HEK293 (cell line): ENCODE results near the gene MGAM2.

Experiments
- CTCF ChIA-PET: fragments of 350-600 bp; formaldehyde crosslinking; extraction: SDS; loops from one replicate; lab custom pipeline; 2021; ENCODE audit warnings: antibody characterized with exemption; lab: Yijun Ruan, JAX
- POLR2A ChIA-PET: fragments of 300-600 bp; formaldehyde crosslinking; extraction: SDS; loops from one replicate; lab custom pipeline; 2020; ENCODE audit warnings: antibody characterized with exemption, inconsistent platforms; lab: Yijun Ruan, JAX
- H3K27ac ChIP-seq: fragments of 200-500 bp; sonication (Bioruptor generic); 2 replicates; pipeline ENCODE4 v1.5.1; 2014; ENCODE audit warnings: low read depth, low read length, control low read depth, inconsistent platforms; ENCODE audit errors: extremely low read depth
- H3K36me3 ChIP-seq, 2 experiments: fragments of 200-500 bp in 1 of 2; sonication (Bioruptor generic) in 1 of 2; 1 replicate in 1 of 2; 2 replicates in 1 of 2; pipeline ENCODE4 v1.5.1; 2014 to 2017; ENCODE audit warnings: inconsistent platforms in 2 of 2, low read length in 2 of 2; ENCODE audit not compliant: control insufficient read depth in 2 of 2, insufficient read depth in 1 of 2
- H3K4me1 ChIP-seq: fragments of 200-500 bp; sonication (Bioruptor generic); 2 replicates; pipeline ENCODE4 v1.5.1; 2014; ENCODE audit warnings: mild to moderate bottlenecking, low read length, inconsistent platforms; ENCODE audit not compliant: control insufficient read depth, insufficient read depth
- H3K4me3 ChIP-seq: 2 replicates; pipeline ENCODE4 v1.5.1; 2011; ENCODE audit warnings: low read depth, mild to moderate bottlenecking, control low read depth, low read length, moderate library complexity
- H3K9me3 ChIP-seq: fragments of 200-500 bp; sonication (Bioruptor generic); 2 replicates; pipeline ENCODE4 v1.5.1; 2014; ENCODE audit warnings: low read depth, low read length, inconsistent platforms; ENCODE audit not compliant: control insufficient read depth, insufficient read depth
- HOXD13 ChIP-seq: sonication (generic); formaldehyde crosslinking; IDR thresholded peaks from 2 replicates; pipeline ENCODE4 v1.8.0; 2022; ENCODE audit warnings: missing genetic modification reagents, borderline replicate concordance
- KLF8 ChIP-seq: fragments of 450-650 bp; formaldehyde crosslinking; IDR thresholded peaks from 2 replicates; pipeline ENCODE4 v1.5.1; 2016; ENCODE audit warnings: missing biosample characterization, missing genetic modification characterization
- PRDM1 ChIP-seq: fragments of 450-650 bp; formaldehyde crosslinking; IDR thresholded peaks from 2 replicates; pipeline ENCODE4; 2016; ENCODE audit warnings: missing biosample characterization, missing genetic modification characterization
- YY1 ChIP-seq: fragments of 450-650 bp; formaldehyde crosslinking; IDR thresholded peaks from 2 replicates; pipeline ENCODE4 v1.5.1; 2018; ENCODE audit warnings: missing biosample characterization, missing genetic modification characterization
- ZFP69B ChIP-seq: fragments of 450-650 bp; formaldehyde crosslinking; IDR thresholded peaks from 2 replicates; pipeline ENCODE4 v1.5.1; 2016; ENCODE audit warnings: missing biosample characterization, missing genetic modification characterization
- ZNF169 ChIP-seq: fragments of 450-650 bp; formaldehyde crosslinking; IDR thresholded peaks from 2 replicates; pipeline ENCODE4 v1.5.1; 2016; ENCODE audit warnings: missing biosample characterization, missing genetic modification characterization
- ZNF2 ChIP-seq: fragments of 450-650 bp; formaldehyde crosslinking; IDR thresholded peaks from 2 replicates; pipeline ENCODE4 v1.5.1; 2016; ENCODE audit warnings: missing biosample characterization, missing genetic modification characterization
- ZNF266 ChIP-seq: fragments of 450-650 bp; formaldehyde crosslinking; IDR thresholded peaks from 2 replicates; pipeline ENCODE4 v1.5.1; 2016; ENCODE audit warnings: missing biosample characterization, missing genetic modification characterization, low read depth
- ZNF302 ChIP-seq: fragments of 450-650 bp; formaldehyde crosslinking; IDR thresholded peaks from 2 replicates; pipeline ENCODE4 v1.5.1; 2016; ENCODE audit warnings: missing biosample characterization, missing genetic modification characterization, low read depth
- ZNF521 ChIP-seq: fragments of 450-650 bp; formaldehyde crosslinking; IDR thresholded peaks from 2 replicates; pipeline ENCODE4 v1.5.1; 2017; ENCODE audit warnings: missing biosample characterization, mild to moderate bottlenecking, missing genetic modification characterization
- ZNF660 ChIP-seq: fragments of 450-650 bp; IDR thresholded peaks from 2 replicates; pipeline ENCODE4 v1.5.1; 2018; ENCODE audit warnings: missing biosample characterization, mild to moderate bottlenecking, missing genetic modification characterization
- ZNF677 ChIP-seq: fragments of 450-650 bp; IDR thresholded peaks from 2 replicates; pipeline ENCODE4 v1.5.0; 2018; ENCODE audit warnings: missing biosample characterization, mild to moderate bottlenecking, missing genetic modification characterization, moderate library complexity
- ZNF776 ChIP-seq: fragments of 450-650 bp; formaldehyde crosslinking; IDR thresholded peaks from 2 replicates; pipeline ENCODE4 v1.5.0; 2017; ENCODE audit warnings: missing biosample characterization, missing genetic modification characterization, borderline replicate concordance
- TF ChIP-seq, protein P1 (sequence below): fragments of 450-650 bp; formaldehyde crosslinking; IDR thresholded peaks from 2 replicates; pipeline ENCODE4 v1.5.1; 2017; ENCODE audit warnings: missing biosample characterization, missing genetic modification characterization
- TF ChIP-seq, protein P2 (sequence below): fragments of 450-650 bp; formaldehyde crosslinking; IDR thresholded peaks from 2 replicates; pipeline ENCODE4 v1.5.1; 2016; ENCODE audit warnings: missing biosample characterization, missing genetic modification characterization
- TF ChIP-seq, protein P3 (sequence below): fragments of 450-650 bp; formaldehyde crosslinking; conservative IDR thresholded peaks from 2 replicates; pipeline ENCODE4 v1.5.1; 2016; ENCODE audit warnings: low read depth, missing biosample characterization, missing genetic modification characterization
- TF ChIP-seq, protein P4 (sequence below): fragments of 450-650 bp; formaldehyde crosslinking; IDR thresholded peaks from 2 replicates; pipeline ENCODE4 v1.5.1; 2016; ENCODE audit warnings: missing biosample characterization, missing genetic modification characterization
- TF ChIP-seq, protein P5 (sequence below): fragments of 450-650 bp; formaldehyde crosslinking; IDR thresholded peaks from 2 replicates; pipeline ENCODE4 v1.5.1; 2016; ENCODE audit warnings: missing biosample characterization, missing genetic modification characterization
- TF ChIP-seq, protein P6 (sequence below): fragments of 450-650 bp; formaldehyde crosslinking; IDR thresholded peaks from 2 replicates; pipeline ENCODE4 v1.5.1; 2016; ENCODE audit warnings: missing biosample characterization, missing genetic modification characterization
- TF ChIP-seq, protein P7 (sequence below): fragments of 450-650 bp; formaldehyde crosslinking; IDR thresholded peaks from 2 replicates; pipeline ENCODE4 v1.5.1; 2016; ENCODE audit warnings: missing biosample characterization, missing genetic modification characterization

MGAM2 gene

DNA sequence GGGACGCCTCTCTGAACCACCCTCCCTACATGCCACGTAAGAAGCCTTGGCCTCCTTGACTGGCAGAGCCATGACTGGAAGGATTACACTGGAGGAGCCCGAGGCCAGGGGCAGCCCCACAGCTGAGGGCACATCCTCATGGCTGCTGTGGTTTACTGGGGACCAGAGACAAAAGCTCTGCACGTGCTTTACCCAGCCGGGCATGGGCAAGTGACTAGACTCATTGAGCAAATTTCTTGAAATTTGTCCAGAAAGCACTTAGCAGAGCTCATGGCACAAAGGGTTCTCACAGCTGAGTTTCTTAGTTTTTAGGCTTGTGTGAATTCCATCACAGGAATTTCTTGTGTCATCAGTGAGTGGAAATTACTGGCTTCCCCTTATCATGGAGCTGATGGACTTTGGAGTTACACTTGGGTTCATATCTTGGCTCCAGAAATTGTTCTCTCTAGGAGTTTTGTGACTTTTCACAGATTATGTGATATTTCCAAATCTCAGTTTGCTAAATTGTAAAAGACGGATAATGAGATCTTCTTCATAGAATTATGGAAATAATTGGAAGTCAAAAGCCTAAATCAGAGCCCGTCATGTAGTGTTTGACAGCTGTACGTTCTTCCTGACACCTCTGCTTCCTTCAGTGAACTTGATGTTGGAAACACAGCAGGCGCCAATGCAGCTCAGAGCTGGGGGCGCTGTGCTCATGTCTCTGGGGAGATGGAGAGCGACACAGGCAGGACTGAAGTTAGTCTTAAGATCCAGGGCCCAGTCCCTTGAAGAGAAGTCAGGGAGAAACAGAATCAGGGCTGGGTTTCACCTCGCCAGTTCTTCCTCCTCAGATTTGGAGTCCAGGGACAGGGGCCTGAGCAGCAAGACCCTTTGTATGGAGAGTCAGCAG lies 47.7 kb upstream of the MGAM2 start:
- Histone ChIP-seq H3K4me1 (no peaks in the 10 kb centered on the region), H3K36me3 (no peaks in the 10 kb centered on the region), H3K9me3 (no peaks in the 10 kb centered on the region), H3K4me3 (no peak overlapping the region), H3K27ac (no peak overlapping the region)
- TF ChIP-seq ZNF521, result no peak
- no peak for TF ChIP-seq ZNF302 (tag by site-specific recombination)
- TF ChIP-seq, protein P1, sequence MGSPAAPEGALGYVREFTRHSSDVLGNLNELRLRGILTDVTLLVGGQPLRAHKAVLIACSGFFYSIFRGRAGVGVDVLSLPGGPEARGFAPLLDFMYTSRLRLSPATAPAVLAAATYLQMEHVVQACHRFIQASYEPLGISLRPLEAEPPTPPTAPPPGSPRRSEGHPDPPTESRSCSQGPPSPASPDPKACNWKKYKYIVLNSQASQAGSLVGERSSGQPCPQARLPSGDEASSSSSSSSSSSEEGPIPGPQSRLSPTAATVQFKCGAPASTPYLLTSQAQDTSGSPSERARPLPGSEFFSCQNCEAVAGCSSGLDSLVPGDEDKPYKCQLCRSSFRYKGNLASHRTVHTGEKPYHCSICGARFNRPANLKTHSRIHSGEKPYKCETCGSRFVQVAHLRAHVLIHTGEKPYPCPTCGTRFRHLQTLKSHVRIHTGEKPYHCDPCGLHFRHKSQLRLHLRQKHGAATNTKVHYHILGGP (tag by site-specific recombination), result no peak
- no peak for TF ChIP-seq YY1 (tag by site-specific recombination)
- no peak for TF ChIP-seq ZNF776
- TF ChIP-seq, protein P2, sequence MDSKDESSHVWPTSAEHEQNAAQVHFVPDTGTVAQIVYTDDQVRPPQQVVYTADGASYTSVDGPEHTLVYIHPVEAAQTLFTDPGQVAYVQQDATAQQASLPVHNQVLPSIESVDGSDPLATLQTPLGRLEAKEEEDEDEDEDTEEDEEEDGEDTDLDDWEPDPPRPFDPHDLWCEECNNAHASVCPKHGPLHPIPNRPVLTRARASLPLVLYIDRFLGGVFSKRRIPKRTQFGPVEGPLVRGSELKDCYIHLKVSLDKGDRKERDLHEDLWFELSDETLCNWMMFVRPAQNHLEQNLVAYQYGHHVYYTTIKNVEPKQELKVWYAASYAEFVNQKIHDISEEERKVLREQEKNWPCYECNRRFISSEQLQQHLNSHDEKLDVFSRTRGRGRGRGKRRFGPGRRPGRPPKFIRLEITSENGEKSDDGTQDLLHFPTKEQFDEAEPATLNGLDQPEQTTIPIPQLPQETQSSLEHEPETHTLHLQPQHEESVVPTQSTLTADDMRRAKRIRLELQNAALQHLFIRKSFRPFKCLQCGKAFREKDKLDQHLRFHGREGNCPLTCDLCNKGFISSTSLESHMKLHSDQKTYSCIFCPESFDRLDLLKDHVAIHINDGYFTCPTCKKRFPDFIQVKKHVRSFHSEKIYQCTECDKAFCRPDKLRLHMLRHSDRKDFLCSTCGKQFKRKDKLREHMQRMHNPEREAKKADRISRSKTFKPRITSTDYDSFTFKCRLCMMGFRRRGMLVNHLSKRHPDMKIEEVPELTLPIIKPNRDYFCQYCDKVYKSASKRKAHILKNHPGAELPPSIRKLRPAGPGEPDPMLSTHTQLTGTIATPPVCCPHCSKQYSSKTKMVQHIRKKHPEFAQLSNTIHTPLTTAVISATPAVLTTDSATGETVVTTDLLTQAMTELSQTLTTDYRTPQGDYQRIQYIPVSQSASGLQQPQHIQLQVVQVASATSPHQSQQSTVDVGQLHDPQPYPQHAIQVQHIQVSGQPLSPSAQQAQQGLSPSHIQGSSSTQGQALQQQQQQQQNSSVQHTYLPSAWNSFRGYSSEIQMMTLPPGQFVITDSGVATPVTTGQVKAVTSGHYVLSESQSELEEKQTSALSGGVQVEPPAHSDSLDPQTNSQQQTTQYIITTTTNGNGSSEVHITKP (tag by site-specific recombination), result no peak
- no peak for TF ChIP-seq KLF8 (tag by site-specific recombination)
- TF ChIP-seq ZNF169, result no peak
- TF ChIP-seq PRDM1 (tag by site-specific recombination), result no peak
- CTCF ChIA-PET, result interaction anchor here (0.6 kb wide), 1 partner anchor 34 kb away, joined by 3 read pairs; no protein-coding TSS in a partner anchor
- POLR2A ChIA-PET, result no interaction called here

DNA sequence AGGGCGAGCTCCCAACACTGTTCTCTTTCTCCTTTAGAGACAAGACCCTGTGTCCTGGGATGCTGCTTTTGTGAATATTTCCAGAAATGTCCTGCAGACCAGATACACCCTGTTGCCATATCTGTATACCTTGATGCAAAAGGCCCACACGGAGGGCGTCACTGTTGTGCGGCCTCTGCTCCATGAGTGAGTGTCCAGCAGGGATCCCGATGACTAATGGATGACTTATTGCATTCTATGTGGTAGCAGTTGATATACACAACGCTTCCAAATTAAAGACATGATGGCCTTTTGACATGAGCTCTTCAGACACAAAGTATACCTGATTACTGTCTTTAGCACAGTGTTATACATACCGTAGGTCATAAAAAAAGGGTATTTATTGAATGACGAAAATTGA lies 45.0 kb upstream of the MGAM2 start:
- no peak overlapping the region for H3K4me3 ChIP-seq
- no peaks in the 10 kb centered on the region for H3K4me1 ChIP-seq
- ChIA-PET POLR2A (no interaction called here), CTCF (interaction anchor here (0.6 kb wide), 1 partner anchor 451 kb away, joined by 3 read pairs; no protein-coding TSS in a partner anchor)
- no peaks in the 10 kb centered on the region for H3K36me3 ChIP-seq
- no peaks in the 10 kb centered on the region for H3K9me3 ChIP-seq
- no peak overlapping the region for H3K27ac ChIP-seq
- TF ChIP-seq, protein P3, sequence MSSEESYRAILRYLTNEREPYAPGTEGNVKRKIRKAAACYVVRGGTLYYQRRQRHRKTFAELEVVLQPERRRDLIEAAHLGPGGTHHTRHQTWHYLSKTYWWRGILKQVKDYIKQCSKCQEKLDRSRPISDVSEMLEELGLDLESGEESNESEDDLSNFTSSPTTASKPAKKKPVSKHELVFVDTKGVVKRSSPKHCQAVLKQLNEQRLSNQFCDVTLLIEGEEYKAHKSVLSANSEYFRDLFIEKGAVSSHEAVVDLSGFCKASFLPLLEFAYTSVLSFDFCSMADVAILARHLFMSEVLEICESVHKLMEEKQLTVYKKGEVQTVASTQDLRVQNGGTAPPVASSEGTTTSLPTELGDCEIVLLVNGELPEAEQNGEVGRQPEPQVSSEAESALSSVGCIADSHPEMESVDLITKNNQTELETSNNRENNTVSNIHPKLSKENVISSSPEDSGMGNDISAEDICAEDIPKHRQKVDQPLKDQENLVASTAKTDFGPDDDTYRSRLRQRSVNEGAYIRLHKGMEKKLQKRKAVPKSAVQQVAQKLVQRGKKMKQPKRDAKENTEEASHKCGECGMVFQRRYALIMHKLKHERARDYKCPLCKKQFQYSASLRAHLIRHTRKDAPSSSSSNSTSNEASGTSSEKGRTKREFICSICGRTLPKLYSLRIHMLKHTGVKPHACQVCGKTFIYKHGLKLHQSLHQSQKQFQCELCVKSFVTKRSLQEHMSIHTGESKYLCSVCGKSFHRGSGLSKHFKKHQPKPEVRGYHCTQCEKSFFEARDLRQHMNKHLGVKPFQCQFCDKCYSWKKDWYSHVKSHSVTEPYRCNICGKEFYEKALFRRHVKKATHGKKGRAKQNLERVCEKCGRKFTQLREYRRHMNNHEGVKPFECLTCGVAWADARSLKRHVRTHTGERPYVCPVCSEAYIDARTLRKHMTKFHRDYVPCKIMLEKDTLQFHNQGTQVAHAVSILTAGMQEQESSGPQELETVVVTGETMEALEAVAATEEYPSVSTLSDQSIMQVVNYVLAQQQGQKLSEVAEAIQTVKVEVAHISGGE (tag by site-specific recombination), result no peak
- TF ChIP-seq ZNF677, result no peak
- no peak for TF ChIP-seq ZNF660
- TF ChIP-seq, protein P4, sequence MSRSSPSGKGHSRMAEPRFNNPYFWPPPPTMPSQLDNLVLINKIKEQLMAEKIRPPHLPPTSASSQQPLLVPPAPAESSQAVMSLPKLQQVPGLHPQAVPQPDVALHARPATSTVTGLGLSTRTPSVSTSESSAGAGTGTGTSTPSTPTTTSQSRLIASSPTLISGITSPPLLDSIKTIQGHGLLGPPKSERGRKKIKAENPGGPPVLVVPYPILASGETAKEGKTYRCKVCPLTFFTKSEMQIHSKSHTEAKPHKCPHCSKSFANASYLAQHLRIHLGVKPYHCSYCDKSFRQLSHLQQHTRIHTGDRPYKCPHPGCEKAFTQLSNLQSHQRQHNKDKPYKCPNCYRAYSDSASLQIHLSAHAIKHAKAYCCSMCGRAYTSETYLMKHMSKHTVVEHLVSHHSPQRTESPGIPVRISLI (tag by site-specific recombination), result no peak
- TF ChIP-seq, protein P5, sequence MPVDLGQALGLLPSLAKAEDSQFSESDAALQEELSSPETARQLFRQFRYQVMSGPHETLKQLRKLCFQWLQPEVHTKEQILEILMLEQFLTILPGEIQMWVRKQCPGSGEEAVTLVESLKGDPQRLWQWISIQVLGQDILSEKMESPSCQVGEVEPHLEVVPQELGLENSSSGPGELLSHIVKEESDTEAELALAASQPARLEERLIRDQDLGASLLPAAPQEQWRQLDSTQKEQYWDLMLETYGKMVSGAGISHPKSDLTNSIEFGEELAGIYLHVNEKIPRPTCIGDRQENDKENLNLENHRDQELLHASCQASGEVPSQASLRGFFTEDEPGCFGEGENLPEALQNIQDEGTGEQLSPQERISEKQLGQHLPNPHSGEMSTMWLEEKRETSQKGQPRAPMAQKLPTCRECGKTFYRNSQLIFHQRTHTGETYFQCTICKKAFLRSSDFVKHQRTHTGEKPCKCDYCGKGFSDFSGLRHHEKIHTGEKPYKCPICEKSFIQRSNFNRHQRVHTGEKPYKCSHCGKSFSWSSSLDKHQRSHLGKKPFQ (tag by site-specific recombination), result no peak
- TF ChIP-seq HOXD13 (CRISPR knock-in tag), result no peak
- TF ChIP-seq ZNF521, result no peak
- TF ChIP-seq ZNF2, result no peak
- TF ChIP-seq, protein P6, sequence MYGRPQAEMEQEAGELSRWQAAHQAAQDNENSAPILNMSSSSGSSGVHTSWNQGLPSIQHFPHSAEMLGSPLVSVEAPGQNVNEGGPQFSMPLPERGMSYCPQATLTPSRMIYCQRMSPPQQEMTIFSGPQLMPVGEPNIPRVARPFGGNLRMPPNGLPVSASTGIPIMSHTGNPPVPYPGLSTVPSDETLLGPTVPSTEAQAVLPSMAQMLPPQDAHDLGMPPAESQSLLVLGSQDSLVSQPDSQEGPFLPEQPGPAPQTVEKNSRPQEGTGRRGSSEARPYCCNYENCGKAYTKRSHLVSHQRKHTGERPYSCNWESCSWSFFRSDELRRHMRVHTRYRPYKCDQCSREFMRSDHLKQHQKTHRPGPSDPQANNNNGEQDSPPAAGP, result no peak
- TF ChIP-seq ZNF266 (tag by site-specific recombination), result no peak
- TF ChIP-seq, protein P7, sequence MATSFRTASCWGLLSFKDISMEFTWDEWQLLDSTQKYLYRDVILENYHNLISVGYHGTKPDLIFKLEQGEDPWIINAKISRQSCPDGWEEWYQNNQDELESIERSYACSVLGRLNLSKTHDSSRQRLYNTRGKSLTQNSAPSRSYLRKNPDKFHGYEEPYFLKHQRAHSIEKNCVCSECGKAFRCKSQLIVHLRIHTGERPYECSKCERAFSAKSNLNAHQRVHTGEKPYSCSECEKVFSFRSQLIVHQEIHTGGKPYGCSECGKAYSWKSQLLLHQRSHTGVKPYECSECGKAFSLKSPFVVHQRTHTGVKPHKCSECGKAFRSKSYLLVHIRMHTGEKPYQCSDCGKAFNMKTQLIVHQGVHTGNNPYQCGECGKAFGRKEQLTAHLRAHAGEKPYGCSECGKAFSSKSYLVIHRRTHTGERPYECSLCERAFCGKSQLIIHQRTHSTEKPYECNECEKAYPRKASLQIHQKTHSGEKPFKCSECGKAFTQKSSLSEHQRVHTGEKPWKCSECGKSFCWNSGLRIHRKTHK (tag by site-specific recombination), result no peak
- no peak for TF ChIP-seq ZFP69B (tag by site-specific recombination)
